GM18517 (cell line): ENCODE measurements around the gene MAGEA9.
"Not testable (repeated sequence)": the region's sequence is repeated elsewhere in the genome, so short reads cannot be mapped to it uniquely, and the experiment has no call there.

Experiments used
- ATAC-seq: cut with Tn5 transposase; IDR thresholded peaks from one replicate; pipeline ENCODE4 v1.9.1; 2021; ENCODE audit warnings: mild to moderate bottlenecking, moderate library complexity; ENCODE audit not compliant: unreplicated experiment

Gene MAGEA9

GRCh38 chrX:149804102-149804501, 22.4 kb downstream of the MAGEA9 start:
- no peak for ATAC-seq

GRCh38 chrX:149807747-149808458, 26.2 kb downstream of the MAGEA9 start:
- no peak for ATAC-seq

GRCh38 chrX:149818652-149819051, 36.9 kb downstream of the MAGEA9 start:
- no peak for ATAC-seq

- ATAC-seq, result no peak
Measured at GRCh38 chrX:149819371-149819770, 37.6 kb downstream of the MAGEA9 start.

- no peak for ATAC-seq
Measured at GRCh38 chrX:149825424-149825823, 43.7 kb downstream of the MAGEA9 start.

- no peak for ATAC-seq
Measured at GRCh38 chrX:149827254-149827653, 45.5 kb downstream of the MAGEA9 start.

- ATAC-seq, result no peak
Measured at GRCh38 chrX:149829751-149830191, 48.0 kb downstream of the MAGEA9 start.

GRCh38 chrX:149830192-149830873, 48.6 kb downstream of the MAGEA9 start:
- no peak for ATAC-seq

GRCh38 chrX:149831473-149831872, 49.7 kb downstream of the MAGEA9 start:
- ATAC-seq, result no peak

- ATAC-seq, result not testable (repeated sequence)
Measured at GRCh38 chrX:149836728-149837127, 55.0 kb downstream of the MAGEA9 start.

- ATAC-seq, result no peak
Measured at GRCh38 chrX:149837167-149837566, 55.4 kb downstream of the MAGEA9 start.
